HG03521 (cell line): ENCODE results near the gene CRYBG1.
"Not testable (repeated sequence)": the region's sequence is repeated elsewhere in the genome, so short reads cannot be mapped to it uniquely, and the experiment has no call there.

ENCODE experiments used
- ATAC-seq: cut with Tn5 transposase; IDR thresholded peaks from one replicate; pipeline ENCODE4 v1.9.1; 2021; ENCODE audit warnings: mild to moderate bottlenecking, moderate library complexity; ENCODE audit not compliant: unreplicated experiment

Gene CRYBG1

GRCh38 chr6:106490974-106491373, 130.5 kb downstream of the CRYBG1 start:
- ATAC-seq, result no peak

GRCh38 chr6:106495014-106495413, 134.5 kb downstream of the CRYBG1 start:
- no peak for ATAC-seq

- no peak for ATAC-seq
Observed at GRCh38 chr6:106496823-106497222, 136.3 kb downstream of the CRYBG1 start.

- ATAC-seq, result no peak
Observed at GRCh38 chr6:106501960-106502371, 141.4 kb downstream of the CRYBG1 start.

- no peak for ATAC-seq
Observed at GRCh38 chr6:106502559-106502958, 142.0 kb downstream of the CRYBG1 start.

- ATAC-seq, result no peak
Observed at GRCh38 chr6:106508277-106508676, 147.8 kb downstream of the CRYBG1 start.

GRCh38 chr6:106508834-106509233, 148.3 kb downstream of the CRYBG1 start:
- no peak for ATAC-seq

GRCh38 chr6:106509420-106510089, 149.0 kb downstream of the CRYBG1 start:
- no peak for ATAC-seq

- peak; percentile 33 for ATAC-seq
Observed at GRCh38 chr6:106510090-106510970, 149.8 kb downstream of the CRYBG1 start.

GRCh38 chr6:106511288-106512047, 151.0 kb downstream of the CRYBG1 start:
- no peak for ATAC-seq

- peak; percentile 58 for ATAC-seq
Observed at GRCh38 chr6:106512048-106512967, 151.8 kb downstream of the CRYBG1 start.

GRCh38 chr6:106512968-106513574, 152.6 kb downstream of the CRYBG1 start:
- no peak for ATAC-seq

- ATAC-seq, result no peak
Observed at GRCh38 chr6:106513808-106514582, 153.5 kb downstream of the CRYBG1 start.

- no peak for ATAC-seq
Observed at GRCh38 chr6:106514583-106514885, 154.0 kb downstream of the CRYBG1 start.

GRCh38 chr6:106515582-106515981, 155.1 kb downstream of the CRYBG1 start:
- ATAC-seq, result not testable (repeated sequence)

GRCh38 chr6:106516616-106517015, 156.1 kb downstream of the CRYBG1 start:
- no peak for ATAC-seq

- no peak for ATAC-seq
Observed at GRCh38 chr6:106517706-106518105, 157.2 kb downstream of the CRYBG1 start.

GRCh38 chr6:106518748-106519147, 158.2 kb downstream of the CRYBG1 start:
- no peak for ATAC-seq
